Natural killer cell (primary cell): Measurements from ENCODE around the gene SLC7A7. TPM values are rescaled to one million over a fixed set of nuclear protein-coding genes. Genes with fewer than 3 reads are reported as not detected.

Experiments used
- ATAC-seq, 3 donors: fragments of 150-1000 bp in 2 of 3; fragments of 200-7000 bp in 1 of 3; cut with Tn5 transposase; 1 replicate in 1 of 3; 2 replicates in 2 of 3; pipeline ENCODE4 v1.10.0; 2021; ENCODE audit warnings: mild to moderate bottlenecking in 2 of 3, moderate library complexity in 2 of 3
- DNase-seq, 2 donors: peaks; one replicate each; pipeline versions ENCODE4 v3.0.0 to v3.0.0-alpha.2; 2013 to 2021; ENCODE audit warnings: mixed read lengths in 1 of 2
- H3K27ac ChIP-seq: one replicate; pipeline ENCODE4 v1.5.1; 2013; ENCODE audit warnings: mild to moderate bottlenecking, low read length
- H3K27me3 ChIP-seq: one replicate; pipeline ENCODE4 v1.6.1; 2013; ENCODE audit warnings: low read length; ENCODE audit not compliant: control insufficient read depth, insufficient read depth
- H3K36me3 ChIP-seq: one replicate; pipeline ENCODE4 v1.6.1; 2013; ENCODE audit warnings: low read length; ENCODE audit not compliant: control insufficient read depth, insufficient read depth
- H3K4me1 ChIP-seq: one replicate; pipeline ENCODE4 v1.6.1; 2013; ENCODE audit warnings: low read length; ENCODE audit not compliant: control insufficient read depth, insufficient read depth
- H3K4me3 ChIP-seq: one replicate; pipeline ENCODE4 v1.5.1; 2013; ENCODE audit warnings: low read length
- H3K9me3 ChIP-seq: one replicate; pipeline ENCODE4 v1.6.1; 2013; ENCODE audit warnings: low read length; ENCODE audit not compliant: control insufficient read depth, insufficient read depth
- H3K27ac Mint-ChIP-seq, 2 donors: one replicate each; pipeline ENCODE4 v1.8.0; 2022; ENCODE audit warnings: mild to moderate bottlenecking in 2 of 2, mixed read lengths in 2 of 2, moderate library complexity in 1 of 2
- H3K27me3 Mint-ChIP-seq, 2 donors: one replicate each; pipeline ENCODE4 v1.8.0; 2022; ENCODE audit warnings: low read depth in 2 of 2, mixed read lengths in 2 of 2
- H3K36me3 Mint-ChIP-seq: one replicate; pipeline ENCODE4 v1.8.0; 2022; ENCODE audit warnings: mixed read lengths
- H3K4me1 Mint-ChIP-seq, 2 donors: one replicate each; pipeline ENCODE4 v1.8.0; 2022; ENCODE audit warnings: mixed read lengths in 2 of 2
- H3K4me3 Mint-ChIP-seq: one replicate; pipeline ENCODE4 v1.8.0; 2022; ENCODE audit warnings: mild to moderate bottlenecking, moderate library complexity, mixed read lengths
- H3K9me3 Mint-ChIP-seq, 2 donors: one replicate each; pipeline ENCODE4 v1.8.0; 2022; ENCODE audit warnings: mixed read lengths in 2 of 2
- CTCF ChIP-seq: fragments of 200-600 bp; IDR thresholded peaks from one replicate; pipeline ENCODE4 v1.8.0; 2022; ENCODE audit warnings: antibody characterized with exemption
- WGBS: methylation state at CpG from one replicate; pipeline ENCODE4 v1.1.7; 2013; ENCODE audit warnings: missing lambda C conversion rate; ENCODE audit not compliant: insufficient coverage; 5-methylcytosine and 5-hydroxymethylcytosine counted together
- intact Hi-C: fragments of 100-400 bp; cut with micrococcal nuclease; formaldehyde crosslinking; loops from one replicate; pipeline ENCODE4 v1.14.2; 2022
- total RNA-seq, 4 donors: library from RNA; stranded (reverse); fragments of 120-200 nt in 1 of 4; gene quantifications; one replicate each; pipeline versions ENCODE4 v1.2.3 to v1.2.4, GENCODE V29; 2013 to 2022

SLC7A7 gene
- total RNA-seq, 3 donors from 2014 or later (not counting 1 experiment from before 2014, with no cell fraction given): 4.3 to 16.8 (median 9.6) TPM

GRCh38 chr14:22845821-22846625 lies 30.8 kb upstream of the SLC7A7 start:
- H3K27me3 Mint-ChIP-seq: peaks cover 13 to 32% of the 10 kb centered on the region in 2 donors
- ATAC-seq: no peak
- DNase-seq: no peak
- no peak overlapping the region for H3K4me3 ChIP-seq
- H3K36me3 Mint-ChIP-seq: no peaks in the 10 kb centered on the region
- H3K4me1 Mint-ChIP-seq: peaks cover 0 to 4% of the 10 kb centered on the region in 2 donors
- no peak overlapping the region for H3K27ac ChIP-seq
- WGBS: 91% methylated on average over 26 of the region's 26 CpGs
- intact Hi-C loops: no loop called here
- H3K9me3 Mint-ChIP-seq: no peaks in the 10 kb centered on the region
- no peak overlapping the region for H3K4me3 Mint-ChIP-seq
- no peak for TF ChIP-seq CTCF
- H3K36me3 ChIP-seq: no peaks in the 10 kb centered on the region
- H3K27me3 ChIP-seq: peaks cover 3% of the 10 kb centered on the region
- H3K9me3 ChIP-seq: no peaks in the 10 kb centered on the region
- H3K27ac Mint-ChIP-seq: no peak overlapping the region
- H3K4me1 ChIP-seq: peaks cover 4% of the 10 kb centered on the region

DNA sequence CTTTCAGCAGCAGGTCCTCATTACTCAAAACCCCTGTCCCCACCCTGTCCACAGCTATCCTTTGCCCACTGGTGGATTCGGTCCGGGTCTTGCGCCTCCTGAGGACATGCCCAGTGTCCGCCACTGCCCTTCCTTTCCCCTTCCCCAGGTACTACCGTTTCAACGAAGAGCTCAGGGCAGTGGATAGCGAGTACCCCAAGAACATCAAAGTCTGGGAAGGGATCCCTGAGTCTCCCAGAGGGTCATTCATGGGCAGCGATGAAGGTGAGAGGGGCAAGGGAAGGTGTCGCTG lies 29.8 kb upstream of the SLC7A7 start:
- no peak overlapping the region for H3K27ac Mint-ChIP-seq
- peaks cover 22 to 37% of the 10 kb centered on the region in 2 donors for H3K27me3 Mint-ChIP-seq
- 93% methylated on average over 9 of the region's 9 CpGs for WGBS
- Histone ChIP-seq H3K4me1 (peaks cover 3% of the 10 kb centered on the region), H3K9me3 (no peaks in the 10 kb centered on the region), H3K27me3 (peaks cover 3% of the 10 kb centered on the region), H3K4me3 (no peak overlapping the region), H3K27ac (no peak overlapping the region), H3K36me3 (no peaks in the 10 kb centered on the region)
- no peak overlapping the region for H3K4me3 Mint-ChIP-seq
- H3K36me3 Mint-ChIP-seq: no peaks in the 10 kb centered on the region
- no peak for DNase-seq
- H3K4me1 Mint-ChIP-seq: peaks cover 0 to 4% of the 10 kb centered on the region in 2 donors
- no peak for TF ChIP-seq CTCF
- no peak for ATAC-seq
- intact Hi-C loops: no loop called here
- no peaks in the 10 kb centered on the region for H3K9me3 Mint-ChIP-seq

DNA sequence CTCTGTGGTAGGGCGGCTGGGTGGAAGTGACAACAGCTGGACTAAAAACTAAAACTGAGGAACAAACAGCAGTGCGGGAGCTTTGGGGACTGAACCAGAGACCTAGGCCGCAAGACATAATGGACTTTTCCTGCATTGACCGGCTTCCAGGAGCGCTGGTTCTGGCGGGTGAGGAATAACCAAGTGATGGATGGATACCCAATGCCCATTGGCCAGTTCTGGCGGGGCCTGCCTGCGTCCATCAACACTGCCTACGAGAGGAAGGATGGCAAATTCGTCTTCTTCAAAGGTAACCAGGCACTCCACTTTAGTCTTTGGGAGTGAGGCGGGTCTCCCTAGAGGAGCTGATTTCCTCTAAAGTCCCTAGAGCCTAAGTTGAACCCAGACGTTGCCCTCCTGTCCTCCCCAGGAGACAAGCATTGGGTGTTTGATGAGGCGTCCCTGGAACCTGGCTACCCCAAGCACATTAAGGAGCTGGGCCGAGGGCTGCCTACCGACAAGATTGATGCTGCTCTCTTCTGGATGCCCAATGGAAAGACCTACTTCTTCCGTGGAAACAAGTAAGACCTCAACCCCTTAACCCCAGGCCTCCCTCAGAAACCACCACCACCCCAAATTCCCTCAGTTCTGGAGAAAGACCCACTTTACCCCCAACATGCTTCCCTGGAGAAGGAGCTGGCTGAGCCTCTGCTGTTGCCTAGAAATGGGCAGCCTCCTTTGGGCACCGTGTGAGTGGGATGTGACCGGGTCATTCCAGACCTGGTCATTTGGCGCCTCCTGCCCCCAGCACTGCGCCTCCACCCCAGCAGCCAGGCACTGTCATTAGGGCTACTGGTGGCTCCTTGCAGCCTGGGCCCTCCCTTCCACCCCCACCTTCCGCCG lies 29.2 kb upstream of the SLC7A7 start:
- ATAC-seq (no peak), DNase-seq (no peak)
- Histone ChIP-seq H3K4me3 (no peak overlapping the region), H3K4me1 (peaks cover 3% of the 10 kb centered on the region), H3K9me3 (no peaks in the 10 kb centered on the region), H3K27ac (no peak overlapping the region), H3K36me3 (no peaks in the 10 kb centered on the region), H3K27me3 (peaks cover 4% of the 10 kb centered on the region)
- H3K36me3 Mint-ChIP-seq: no peaks in the 10 kb centered on the region
- no peak for TF ChIP-seq CTCF
- WGBS: 94% methylated on average over 22 of the region's 22 CpGs
- intact Hi-C loops: no loop called here
- no peak overlapping the region for H3K4me3 Mint-ChIP-seq
- peaks cover 26 to 36% of the 10 kb centered on the region in 2 donors for H3K27me3 Mint-ChIP-seq
- no peak overlapping the region for H3K27ac Mint-ChIP-seq
- no peaks in the 10 kb centered on the region for H3K9me3 Mint-ChIP-seq
- peaks cover 0 to 4% of the 10 kb centered on the region in 2 donors for H3K4me1 Mint-ChIP-seq
